ENCODE measurements around the gene ZNF580. TPM values are rescaled to one million over a fixed set of nuclear protein-coding genes. Genes with fewer than 3 reads are reported as not detected.

Gene ZNF580
- total and polyA plus RNA-seq, 9 of the 15 experiments (the other 6 are each of a cell fraction or from before 2014, with no cell fraction given): 2.3 to 47.4 (median 6.0) TPM

GRCh38 chr19:55688422-55689218 lies 47.8 kb downstream of the ZNF580 start:
- ATAC-seq (peak; percentile 83), FAIRE-seq (peak; percentile 26), DNase-seq (ENCODE audit: extremely low read depth in 1 of 4, low spot score in 3 of 4) (peak; percentile 59 to 71 (median 65))
- Histone ChIP-seq H2AFZ (ENCODE audit: low read depth, low read length) (no peak overlapping the region), H3K27me3 (ENCODE audit: control insufficient read depth in 2 of 2, insufficient read depth in 2 of 2, low read length in 2 of 2) (no peaks in the 10 kb centered on the region), H3K4me2 (ENCODE audit: insufficient read depth, low read length) (no peak overlapping the region), H3K36me3 (ENCODE audit: control insufficient read depth, insufficient read depth, low read length) (peaks cover 91% of the 10 kb centered on the region; the same call in 2 of the 3 replicates), H3K9me1 (ENCODE audit: control insufficient read depth, insufficient read depth, low read length) (no peaks in the 10 kb centered on the region), H3K9ac (ENCODE audit: insufficient read depth in 1 of 2, low read depth in 2 of 2, low read length in 2 of 2) (peak overlapping the region in 1 of 2 experiments; percentile 45; a peak in 2 of 4 replicates), H3K79me2 (ENCODE audit: control insufficient read depth, insufficient read depth, low read length) (peaks cover 18% of the 10 kb centered on the region), H4K20me1 (replicated peaks; ENCODE audit: control insufficient read depth, insufficient read depth, low read length) (peaks cover 39% of the 10 kb centered on the region), H3K4me1 (replicated peaks in 1 of 2; ENCODE audit: control insufficient read depth in 2 of 2, insufficient read depth in 2 of 2, low read length in 2 of 2) (peaks cover 0 to 59% of the 10 kb centered on the region in 2 experiments; a peak in 3 of 5 replicates), H3K4me3 (no peak overlapping the region), H3K27ac (ENCODE audit: extremely low read depth, low read depth, low read length) (no peak overlapping the region), H3K9me3 (replicated peaks; ENCODE audit: control insufficient read depth, insufficient read depth, low read depth, low read length) (no peaks in the 10 kb centered on the region)
- POLR2A ChIA-PET: interaction anchor here (0.5 kb wide), 1 partner anchor 34 kb away, joined by 4 read pairs; no protein-coding TSS in a partner anchor
- intact Hi-C loops (cut with micrococcal nuclease) (no loop called here), in situ Hi-C loops (cut with MboI) (no loop called here)
- WGBS (ENCODE audit: insufficient coverage, low coverage, missing lambda C conversion rate): 61% methylated on average over 18 of the region's 27 CpGs
- CTCF ChIA-PET (ENCODE audit: low intra/inter-chr PET ratio): no interaction called here
- BruUV-seq (replicated peaks): no TSS peak
- peak; percentile 48 for TF ChIP-seq VEZF1 (CRISPR knock-in tag; IDR thresholded peaks at IDR 0.05)
- TF ChIP-seq SMARCB1 (IDR thresholded peaks at IDR 0.05; ENCODE audit: insufficient read length, low read depth): no peak
- peak; percentile 61 for TF ChIP-seq DACH1 (IDR thresholded peaks at IDR 0.05; ENCODE audit: partially characterized antibody)
- 0 out of 2 replicates have a peak, but pooled peaks have one; percentile 14 for TF ChIP-seq POLR2G (IDR thresholded peaks at IDR 0.05; ENCODE audit: low read depth, low read length)
- TF ChIP-seq ZNF217 (CRISPR knock-in tag; IDR thresholded peaks at IDR 0.05): no peak
- TF ChIP-seq ZBTB33 (CRISPR knock-in tag; IDR thresholded peaks at IDR 0.05): peak; percentile 97
- no peak for TF ChIP-seq RFX7 (CRISPR knock-in tag; IDR thresholded peaks at IDR 0.05)
- TF ChIP-seq PKNOX1 (IDR thresholded peaks at IDR 0.05): no peak
- no peak for TF ChIP-seq TCF7L2 (IDR thresholded peaks at IDR 0.05; ENCODE audit: low read depth, low read length)
- TF ChIP-seq TFAP4 (CRISPR knock-in tag; IDR thresholded peaks at IDR 0.05; ENCODE audit: borderline replicate concordance): peak; percentile 94
- TF ChIP-seq HEY1 (CRISPR knock-in tag; IDR thresholded peaks at IDR 0.05; ENCODE audit: borderline replicate concordance): no peak
- TF ChIP-seq KHSRP (IDR thresholded peaks at IDR 0.05): no peak
- TF ChIP-seq NFE2L1 (tag; IDR thresholded peaks at IDR 0.05; ENCODE audit: borderline replicate concordance, low read depth): no peak
- no peak for TF ChIP-seq DMBX1 (CRISPR knock-in tag; IDR thresholded peaks at IDR 0.05; ENCODE audit: borderline replicate concordance)
- TF ChIP-seq SAFB2 (IDR thresholded peaks at IDR 0.05; ENCODE audit: borderline replicate concordance, low read depth, low read length, severe bottlenecking): no peak
- TF ChIP-seq MEIS2 (IDR thresholded peaks at IDR 0.05; ENCODE audit: partially characterized antibody): no peak
